HCT116 (cell line): ENCODE measurements around the gene CAMK1D. TPM values are rescaled to one million over a fixed set of nuclear protein-coding genes. Genes with fewer than 3 reads are reported as not detected.
A peak's percentile ranks its signal among the peaks of the same experiment; 100 is the strongest.
"Not testable (repeated sequence)": the region's sequence is repeated elsewhere in the genome, so short reads cannot be mapped to it uniquely, and the experiment has no call there.

Experiments used
- ATAC-seq: fragments of 200-7000 bp; cut with Tn5 transposase; 2 replicates; pipeline ENCODE4 v1.9.1; 2020; ENCODE audit warnings: mild to moderate bottlenecking, moderate library complexity
- Bru-seq: library from RNA; stranded (reverse); fragments of 400-500 nt; gene quantifications from one replicate; lab custom pipeline; 2021; lab: Mats Ljungman, UMichigan
- BruChase-seq, 2 experiments: library from RNA; stranded (reverse); fragments of 400-500 nt; gene quantifications; one replicate each; lab custom pipeline; 2021; lab: Mats Ljungman, UMichigan
- BruUV-seq: library from RNA; stranded (reverse); fragments of 400-500 nt; replicated peaks from 2 replicates; lab custom pipeline; 2021; lab: Mats Ljungman, UMichigan
- CTCF ChIA-PET: fragments of 300-600 bp; sonication (Branson Sonifier 250); formaldehyde crosslinking; loops from one replicate; lab custom pipeline; 2021; ENCODE audit warnings: antibody characterized with exemption; lab: Charles Lee
- POLR2A ChIA-PET: fragments of 300-600, 350-600 bp; sonication (Branson Sonifier 250); formaldehyde crosslinking; loops from one replicate; lab custom pipeline; 2021; ENCODE audit warnings: antibody characterized with exemption; lab: Charles Lee
- RAD21 ChIA-PET, 2 experiments: fragments of 300-600 bp; sonication (Branson Sonifier 250); formaldehyde crosslinking; loops; one replicate each; lab custom pipeline; 2023; ENCODE audit warnings: low total read pairs in 2 of 2; ENCODE audit not compliant: uncharacterized antibody in 2 of 2, unreplicated experiment in 2 of 2, low non-redundant PET in 1 of 2; lab: Charles Lee
- DNase-seq: peaks from one replicate; pipeline ENCODE4 v3.0.0-alpha.2; 2010; ENCODE audit warnings: low read depth, low spot score
- H2AFZ ChIP-seq: fragments of 200-600 bp; shearing (Covaris generic), sonication (generic); 2 replicates; pipeline ENCODE4 v1.6.1; 2017; ENCODE audit warnings: low read depth, mixed run types, mixed read lengths, antibody characterized with exemption, low read length; ENCODE audit not compliant: poor library complexity, severe bottlenecking
- H3K27ac ChIP-seq: 2 replicates; pipeline ENCODE4 v1.5.1; 2012; ENCODE audit warnings: low read depth, low read length
- H3K27me3 ChIP-seq: fragments of 200-600 bp; sonication (generic); 2 replicates; pipeline ENCODE4 v1.6.1; 2016; ENCODE audit warnings: mixed run types, low read length, mixed read lengths; ENCODE audit not compliant: insufficient read depth
- H3K36me3 ChIP-seq, 2 experiments: fragments of 200-500 bp in 1 of 2; fragments of 200-600 bp in 1 of 2; sonication (Bioruptor generic) in 1 of 2; sonication (generic) in 1 of 2; 2 replicates each; pipeline versions ENCODE4 v1.5.1 to v1.6.1; 2014 to 2016; ENCODE audit warnings: low read length in 2 of 2, inconsistent platforms in 1 of 2, mixed read lengths in 1 of 2, mixed run types in 1 of 2; ENCODE audit not compliant: insufficient read depth in 2 of 2, control insufficient read depth in 1 of 2
- H3K4me1 ChIP-seq, 2 experiments: fragments of 200-600 bp in 1 of 2; sonication (generic) in 1 of 2; 2 replicates each; pipeline versions ENCODE4 v1.5.1 to v1.6.1; 2012 to 2017; ENCODE audit warnings: low read length in 2 of 2, inconsistent platforms in 1 of 2, mild to moderate bottlenecking in 1 of 2, mixed read lengths in 1 of 2, mixed run types in 1 of 2, moderate library complexity in 1 of 2; ENCODE audit not compliant: insufficient read depth in 2 of 2, control insufficient read depth in 1 of 2
- H3K4me2 ChIP-seq: fragments of 200-600 bp; sonication (generic); 2 replicates; pipeline ENCODE4 v1.6.1; 2017; ENCODE audit warnings: mixed run types, low read length, mixed read lengths
- H3K4me3 ChIP-seq, 2 experiments: fragments of 200-600 bp in 1 of 2; sonication (generic) in 1 of 2; replicated peaks in 1 of 2; 2 replicates each; pipeline ENCODE4 v1.5.1; 2011 to 2016; ENCODE audit warnings: low read length in 2 of 2, control low read depth in 1 of 2, low read depth in 1 of 2, mild to moderate bottlenecking in 1 of 2, mixed read lengths in 1 of 2, mixed run types in 1 of 2
- H3K79me2 ChIP-seq: fragments of 200-600 bp; sonication (generic); 2 replicates; pipeline ENCODE4 v1.6.1; 2017; ENCODE audit warnings: mild to moderate bottlenecking, mixed run types, low read length, moderate library complexity, mixed read lengths; ENCODE audit not compliant: insufficient read depth
- H3K9ac ChIP-seq: fragments of 200-600 bp; sonication (generic); 2 replicates; pipeline ENCODE4 v1.6.1; 2016; ENCODE audit warnings: low read length, mixed read lengths
- H3K9me2 ChIP-seq: fragments of 200-600 bp; sonication (generic), shearing (Covaris generic); 2 replicates; pipeline ENCODE4 v1.6.1; 2017; ENCODE audit warnings: mixed run types, mild to moderate bottlenecking, moderate library complexity; ENCODE audit not compliant: insufficient read depth
- H3K9me3 ChIP-seq, 2 experiments: fragments of 200-500 bp in 1 of 2; fragments of 200-600 bp in 1 of 2; sonication (Bioruptor generic) in 1 of 2; sonication (generic) in 1 of 2; 2 replicates each; pipeline ENCODE4 v1.6.1; 2014 to 2017; ENCODE audit warnings: low read length in 2 of 2, mixed read lengths in 2 of 2, inconsistent platforms in 1 of 2, low read depth in 1 of 2, mild to moderate bottlenecking in 1 of 2, mixed run types in 1 of 2, moderate library complexity in 1 of 2; ENCODE audit not compliant: control insufficient read depth in 1 of 2, insufficient read depth in 1 of 2
- H4K20me1 ChIP-seq: fragments of 200-600 bp; sonication (generic), shearing (Covaris generic); 2 replicates; pipeline ENCODE4 v1.6.1; 2017; ENCODE audit warnings: mixed run types, mild to moderate bottlenecking, moderate library complexity; ENCODE audit not compliant: insufficient read depth
- ELF1 ChIP-seq: IDR thresholded peaks from 2 replicates; pipeline ENCODE4 v1.6.1; 2012; ENCODE audit warnings: low read depth, borderline replicate concordance
- intact Hi-C: fragments of 100-400 bp; cut with micrococcal nuclease; formaldehyde crosslinking; loops from 2 replicates; pipeline ENCODE4 v1.10.0; 2022
- long read RNA-seq: library from polyadenylated mRNA; unstranded; transcript quantifications from one replicate; pipeline ENCODE4 v2.0.0, GENCODE V29; 2021; ENCODE audit not compliant: unreplicated experiment
- polyA plus RNA-seq: library from polyadenylated mRNA; unstranded; fragments of >200 nt; gene quantifications from 2 replicates; pipeline ENCODE4 v1.2.1, GENCODE V29; 2012; ENCODE audit warnings: missing spikeins
- total RNA-seq: library from RNA; stranded (reverse); gene quantifications from one replicate; pipeline ENCODE4 v1.2.1, GENCODE V29; 2021; ENCODE audit not compliant: unreplicated experiment
- TF ChIP-seq, protein P1 (sequence below), 3 experiments: fragments of 200-600 bp in 1 of 3; sonication (generic) in 1 of 3; IDR thresholded peaks in 2 of 3; conservative IDR thresholded peaks in 1 of 3; 2 replicates each; pipeline ENCODE4 v1.5.1; 2012 to 2017; ENCODE audit warnings: low read depth in 2 of 3, low read length in 2 of 3, antibody characterized with exemption in 1 of 3, borderline replicate concordance in 1 of 3, control low read depth in 1 of 3, mild to moderate bottlenecking in 1 of 3, mixed read lengths in 1 of 3, mixed run types in 1 of 3, moderate library complexity in 1 of 3; ENCODE audit not compliant: insufficient read depth in 1 of 3

Gene CAMK1D
- total RNA-seq (9.6 TPM), Bru-seq, nascent RNA (percentile 50 among the genes with signal in this experiment), BruChase-seq, experiment 1, labeled RNA remaining after a 6-hour chase (percentile 41 among the genes with signal in this experiment), BruChase-seq, experiment 2, labeled RNA remaining after a 2-hour chase (percentile 42 among the genes with signal in this experiment)
- polyA plus RNA-seq = 4.8 and 6.0 TPM in 2 replicates
- long read RNA-seq, partial matches to known transcripts = 1 of 8 reads
- long read RNA-seq, other reads (novel, unspliced or antisense) = 7 of 8 reads

DNA sequence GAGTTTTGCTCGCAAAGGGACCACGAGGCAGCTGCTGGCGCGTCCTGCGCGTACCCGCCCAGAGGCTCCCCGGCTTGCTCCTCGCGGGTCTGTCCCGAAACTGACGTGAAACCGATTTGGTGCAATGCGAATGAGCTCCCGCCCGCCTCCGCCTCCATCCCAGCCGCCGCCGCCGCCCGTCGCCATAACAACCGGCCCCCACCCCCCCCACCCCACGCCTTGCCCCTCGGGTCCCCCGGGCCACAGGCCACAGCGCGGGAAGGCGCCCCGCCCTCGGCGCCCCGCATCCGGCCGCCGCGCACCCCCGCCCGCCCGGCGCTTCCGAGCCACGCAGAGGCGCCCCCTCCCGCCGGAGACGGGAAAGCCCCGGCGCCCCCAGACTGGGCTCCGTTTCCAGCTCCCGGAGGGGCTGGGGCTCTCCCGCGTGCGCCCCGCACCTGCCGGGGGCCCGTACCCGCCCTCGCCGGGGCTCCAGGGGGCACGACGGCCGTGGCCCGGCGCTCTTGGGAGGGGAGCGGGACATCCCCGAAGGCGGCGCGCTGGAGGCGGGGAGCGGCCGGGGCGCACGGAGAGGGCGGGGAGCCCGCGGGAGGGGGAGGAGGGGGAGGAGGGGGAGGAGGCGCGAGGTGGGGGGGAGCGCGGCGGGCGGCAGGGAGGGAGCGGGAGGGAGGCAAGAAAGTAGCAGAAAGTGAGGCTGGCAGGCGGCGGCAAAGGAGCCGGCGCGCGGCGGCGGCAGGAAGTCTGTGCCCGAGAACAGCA is at the start of gene CAMK1D:
Gene CAMK1D, plus strand, starts transcription at position 678 of the 759 bp plus-strand sequence.
- BruUV-seq = no TSS peak
- intact Hi-C loops = loop anchor here (5.0 to 10.0 kb wide), 2 partner anchors 74 to 358 kb away; no protein-coding TSS in a partner anchor
- peak within 1 kb of the TSS; percentile 54; the same call in 1 of the 2 replicates for H3K27ac ChIP-seq
- peak within 1 kb of the TSS; percentile 70 to 88 for H3K4me3 ChIP-seq
- peak; percentile 72 for ATAC-seq
- H3K79me2 ChIP-seq = no peaks in the 10 kb centered on the region
- no peaks in the 10 kb centered on the region for H4K20me1 ChIP-seq
- H3K36me3 ChIP-seq = no peaks in the 10 kb centered on the region
- peak within 1 kb of the TSS; percentile 95 for H2AFZ ChIP-seq
- peak within 1 kb of the TSS; percentile 60 for H3K9ac ChIP-seq
- no peaks in the 10 kb centered on the region for H3K9me2 ChIP-seq
- no peak for DNase-seq
- peak within 1 kb of the TSS; percentile 93 for H3K4me2 ChIP-seq
- POLR2A ChIA-PET = no interaction called here
- RAD21 ChIA-PET = no interaction called here
- H3K4me1 ChIP-seq = peaks cover 6 to 27% of the 10 kb centered on the region in 2 experiments; a peak in 3 of 4 replicates
- H3K9me3 ChIP-seq = no peaks in the 10 kb centered on the region
- CTCF ChIA-PET = interaction anchor here (1.0 kb wide), 1 partner anchor 307 kb away, joined by 3 read pairs; no protein-coding TSS in a partner anchor
- H3K27me3 ChIP-seq = no peaks in the 10 kb centered on the region
- TF ChIP-seq, protein P1, sequence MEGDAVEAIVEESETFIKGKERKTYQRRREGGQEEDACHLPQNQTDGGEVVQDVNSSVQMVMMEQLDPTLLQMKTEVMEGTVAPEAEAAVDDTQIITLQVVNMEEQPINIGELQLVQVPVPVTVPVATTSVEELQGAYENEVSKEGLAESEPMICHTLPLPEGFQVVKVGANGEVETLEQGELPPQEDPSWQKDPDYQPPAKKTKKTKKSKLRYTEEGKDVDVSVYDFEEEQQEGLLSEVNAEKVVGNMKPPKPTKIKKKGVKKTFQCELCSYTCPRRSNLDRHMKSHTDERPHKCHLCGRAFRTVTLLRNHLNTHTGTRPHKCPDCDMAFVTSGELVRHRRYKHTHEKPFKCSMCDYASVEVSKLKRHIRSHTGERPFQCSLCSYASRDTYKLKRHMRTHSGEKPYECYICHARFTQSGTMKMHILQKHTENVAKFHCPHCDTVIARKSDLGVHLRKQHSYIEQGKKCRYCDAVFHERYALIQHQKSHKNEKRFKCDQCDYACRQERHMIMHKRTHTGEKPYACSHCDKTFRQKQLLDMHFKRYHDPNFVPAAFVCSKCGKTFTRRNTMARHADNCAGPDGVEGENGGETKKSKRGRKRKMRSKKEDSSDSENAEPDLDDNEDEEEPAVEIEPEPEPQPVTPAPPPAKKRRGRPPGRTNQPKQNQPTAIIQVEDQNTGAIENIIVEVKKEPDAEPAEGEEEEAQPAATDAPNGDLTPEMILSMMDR (IDR thresholded peaks at IDR 0.05 in 2 of 3, conservative IDR thresholded peaks at IDR 0.05 in 1 of 3; ENCODE audit: borderline replicate concordance in 1 of 3, insufficient read depth in 1 of 3, low read depth in 2 of 3, low read length in 2 of 3) = peak in 1 of 3 experiments; percentile 28; a peak in 2 of 6 replicates
- no peak for TF ChIP-seq ELF1
- TF ChIP-seq, all 23 proteins: peak for 1

DNA sequence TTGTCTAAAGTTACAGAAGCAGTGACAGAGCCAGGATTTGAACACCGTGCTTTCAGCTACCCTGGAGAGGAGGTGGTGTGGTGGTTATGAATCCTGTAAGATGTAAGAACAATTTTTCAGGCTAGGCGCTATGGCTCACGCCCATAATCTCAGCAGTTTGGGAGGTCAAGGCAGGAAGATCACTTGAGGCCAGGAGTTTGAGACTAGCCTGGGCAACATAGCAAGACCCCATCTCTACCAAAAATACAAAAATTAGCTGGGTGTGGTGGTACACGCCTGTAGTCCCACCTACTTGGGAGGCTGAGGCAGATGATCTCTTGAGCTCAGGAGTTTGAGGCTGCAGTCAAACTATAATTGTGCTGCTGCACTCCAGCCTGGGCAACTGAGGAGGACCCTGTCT is 48.3 kb upstream of the CAMK1D start:
- DNase-seq, ATAC-seq, H2AFZ ChIP-seq, H4K20me1 ChIP-seq, H3K27me3 ChIP-seq, intact Hi-C loops, H3K27ac ChIP-seq, H3K9me2 ChIP-seq, H3K4me2 ChIP-seq, POLR2A ChIA-PET, H3K4me1 ChIP-seq, H3K79me2 ChIP-seq, BruUV-seq, H3K9me3 ChIP-seq, CTCF ChIA-PET, H3K9ac ChIP-seq, H3K4me3 ChIP-seq, RAD21 ChIA-PET, H3K36me3 ChIP-seq: not testable (repeated sequence)
